ENCODE measurements around the gene DBF4. TPM values are rescaled to one million over a fixed set of nuclear protein-coding genes. Genes with fewer than 3 reads are reported as not detected.

The DBF4 gene
- total and polyA plus RNA-seq, 9 of the 15 experiments (the other 6 are each of a cell fraction or from before 2014, with no cell fraction given): 37.8 to 145 (median 104) TPM

DNA sequence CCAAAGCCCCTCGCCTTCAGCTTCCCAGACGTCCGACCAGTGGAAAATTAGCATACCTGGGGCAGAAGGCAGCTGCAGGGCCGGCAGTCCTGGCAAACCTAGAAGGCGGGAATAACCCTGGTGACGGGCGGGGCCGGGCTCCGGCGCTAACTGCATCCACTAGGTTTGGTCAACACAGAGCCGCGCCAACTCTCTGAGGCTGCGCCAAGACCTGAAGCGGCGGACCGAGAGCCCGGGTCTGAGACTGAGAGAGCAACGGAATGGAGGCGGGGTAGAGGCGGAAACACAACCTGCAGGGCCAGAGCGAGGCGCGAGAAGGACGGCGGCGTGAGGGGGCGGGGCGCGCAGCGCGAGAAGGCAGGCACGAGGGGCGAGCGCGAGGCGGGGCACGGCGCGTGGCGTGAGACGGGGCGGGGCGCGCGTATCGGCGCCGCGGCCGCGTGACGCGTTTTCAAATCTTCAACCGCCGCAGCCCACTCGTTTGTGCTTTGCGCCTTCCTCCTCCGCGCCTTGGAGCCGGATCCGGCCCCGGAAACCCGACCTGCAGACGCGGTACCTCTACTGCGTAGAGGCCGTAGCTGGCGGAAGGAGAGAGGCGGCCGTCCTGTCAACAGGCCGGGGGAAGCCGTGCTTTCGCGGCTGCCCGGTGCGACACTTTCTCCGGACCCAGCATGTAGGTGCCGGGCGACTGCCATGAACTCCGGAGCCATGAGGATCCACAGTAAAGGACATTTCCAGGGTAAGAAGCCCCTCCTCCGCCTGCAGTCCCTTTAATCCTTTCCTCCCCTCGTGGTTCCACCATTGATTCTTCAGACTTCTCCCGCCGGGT, at the start of gene DBF4, which contains the start of gene SLC25A40 (continued):
- TF ChIP-seq, protein P1, sequence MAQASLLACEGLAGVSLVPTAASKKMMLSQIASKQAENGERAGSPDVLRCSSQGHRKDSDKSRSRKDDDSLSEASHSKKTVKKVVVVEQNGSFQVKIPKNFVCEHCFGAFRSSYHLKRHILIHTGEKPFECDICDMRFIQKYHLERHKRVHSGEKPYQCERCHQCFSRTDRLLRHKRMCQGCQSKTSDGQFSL (CRISPR knock-in tag; IDR thresholded peaks at IDR 0.05): no peak
- TF ChIP-seq, protein P1 (tag; IDR thresholded peaks at IDR 0.05): no peak
- TF ChIP-seq, protein P2, sequence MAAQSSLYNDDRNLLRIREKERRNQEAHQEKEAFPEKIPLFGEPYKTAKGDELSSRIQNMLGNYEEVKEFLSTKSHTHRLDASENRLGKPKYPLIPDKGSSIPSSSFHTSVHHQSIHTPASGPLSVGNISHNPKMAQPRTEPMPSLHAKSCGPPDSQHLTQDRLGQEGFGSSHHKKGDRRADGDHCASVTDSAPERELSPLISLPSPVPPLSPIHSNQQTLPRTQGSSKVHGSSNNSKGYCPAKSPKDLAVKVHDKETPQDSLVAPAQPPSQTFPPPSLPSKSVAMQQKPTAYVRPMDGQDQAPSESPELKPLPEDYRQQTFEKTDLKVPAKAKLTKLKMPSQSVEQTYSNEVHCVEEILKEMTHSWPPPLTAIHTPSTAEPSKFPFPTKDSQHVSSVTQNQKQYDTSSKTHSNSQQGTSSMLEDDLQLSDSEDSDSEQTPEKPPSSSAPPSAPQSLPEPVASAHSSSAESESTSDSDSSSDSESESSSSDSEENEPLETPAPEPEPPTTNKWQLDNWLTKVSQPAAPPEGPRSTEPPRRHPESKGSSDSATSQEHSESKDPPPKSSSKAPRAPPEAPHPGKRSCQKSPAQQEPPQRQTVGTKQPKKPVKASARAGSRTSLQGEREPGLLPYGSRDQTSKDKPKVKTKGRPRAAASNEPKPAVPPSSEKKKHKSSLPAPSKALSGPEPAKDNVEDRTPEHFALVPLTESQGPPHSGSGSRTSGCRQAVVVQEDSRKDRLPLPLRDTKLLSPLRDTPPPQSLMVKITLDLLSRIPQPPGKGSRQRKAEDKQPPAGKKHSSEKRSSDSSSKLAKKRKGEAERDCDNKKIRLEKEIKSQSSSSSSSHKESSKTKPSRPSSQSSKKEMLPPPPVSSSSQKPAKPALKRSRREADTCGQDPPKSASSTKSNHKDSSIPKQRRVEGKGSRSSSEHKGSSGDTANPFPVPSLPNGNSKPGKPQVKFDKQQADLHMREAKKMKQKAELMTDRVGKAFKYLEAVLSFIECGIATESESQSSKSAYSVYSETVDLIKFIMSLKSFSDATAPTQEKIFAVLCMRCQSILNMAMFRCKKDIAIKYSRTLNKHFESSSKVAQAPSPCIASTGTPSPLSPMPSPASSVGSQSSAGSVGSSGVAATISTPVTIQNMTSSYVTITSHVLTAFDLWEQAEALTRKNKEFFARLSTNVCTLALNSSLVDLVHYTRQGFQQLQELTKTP (IDR thresholded peaks at IDR 0.05; ENCODE audit: low read depth in 1 of 2, partially characterized antibody in 2 of 2): peak; percentile 11 to 13
- TF ChIP-seq SRSF3 (IDR thresholded peaks at IDR 0.05; ENCODE audit: insufficient read depth, low read length) (no peak), HNRNPUL1 (IDR thresholded peaks at IDR 0.05; ENCODE audit: low read length) (no peak), ZNF274 (IDR thresholded peaks at IDR 0.05; ENCODE audit: borderline replicate concordance, low read depth, low read length) (no peak), POLR2H (tag; IDR thresholded peaks at IDR 0.05; ENCODE audit: low read depth) (peak; percentile 71), ZNF431 (CRISPR knock-in tag; IDR thresholded peaks at IDR 0.05) (peak; percentile 81), POLR2G (IDR thresholded peaks at IDR 0.05; ENCODE audit: low read depth, low read length) (peak; percentile 94), DMBX1 (CRISPR knock-in tag; IDR thresholded peaks at IDR 0.05; ENCODE audit: borderline replicate concordance) (peak; percentile 32; the same call in 1 of the 2 replicates), ESRRA (IDR thresholded peaks at IDR 0.05; ENCODE audit: borderline replicate concordance, low read depth) (peak; percentile 30; the same call in 1 of the 2 replicates), HNRNPL (IDR thresholded peaks at IDR 0.05; ENCODE audit: low read depth, low read length) (peak; percentile 64; the same call in 1 of the 2 replicates), U2AF1 (optimal IDR thresholded peaks at IDR 0.05; ENCODE audit: low read depth, low read length) (peak; percentile 14), U2AF2 (optimal IDR thresholded peaks at IDR 0.05; ENCODE audit: low read depth, low read length) (no peak)
- TF ChIP-seq, protein P3, sequence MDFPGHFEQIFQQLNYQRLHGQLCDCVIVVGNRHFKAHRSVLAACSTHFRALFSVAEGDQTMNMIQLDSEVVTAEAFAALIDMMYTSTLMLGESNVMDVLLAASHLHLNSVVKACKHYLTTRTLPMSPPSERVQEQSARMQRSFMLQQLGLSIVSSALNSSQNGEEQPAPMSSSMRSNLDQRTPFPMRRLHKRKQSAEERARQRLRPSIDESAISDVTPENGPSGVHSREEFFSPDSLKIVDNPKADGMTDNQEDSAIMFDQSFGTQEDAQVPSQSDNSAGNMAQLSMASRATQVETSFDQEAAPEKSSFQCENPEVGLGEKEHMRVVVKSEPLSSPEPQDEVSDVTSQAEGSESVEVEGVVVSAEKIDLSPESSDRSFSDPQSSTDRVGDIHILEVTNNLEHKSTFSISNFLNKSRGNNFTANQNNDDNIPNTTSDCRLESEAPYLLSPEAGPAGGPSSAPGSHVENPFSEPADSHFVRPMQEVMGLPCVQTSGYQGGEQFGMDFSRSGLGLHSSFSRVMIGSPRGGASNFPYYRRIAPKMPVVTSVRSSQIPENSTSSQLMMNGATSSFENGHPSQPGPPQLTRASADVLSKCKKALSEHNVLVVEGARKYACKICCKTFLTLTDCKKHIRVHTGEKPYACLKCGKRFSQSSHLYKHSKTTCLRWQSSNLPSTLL (IDR thresholded peaks at IDR 0.05): no peak
- TF ChIP-seq, protein P4, sequence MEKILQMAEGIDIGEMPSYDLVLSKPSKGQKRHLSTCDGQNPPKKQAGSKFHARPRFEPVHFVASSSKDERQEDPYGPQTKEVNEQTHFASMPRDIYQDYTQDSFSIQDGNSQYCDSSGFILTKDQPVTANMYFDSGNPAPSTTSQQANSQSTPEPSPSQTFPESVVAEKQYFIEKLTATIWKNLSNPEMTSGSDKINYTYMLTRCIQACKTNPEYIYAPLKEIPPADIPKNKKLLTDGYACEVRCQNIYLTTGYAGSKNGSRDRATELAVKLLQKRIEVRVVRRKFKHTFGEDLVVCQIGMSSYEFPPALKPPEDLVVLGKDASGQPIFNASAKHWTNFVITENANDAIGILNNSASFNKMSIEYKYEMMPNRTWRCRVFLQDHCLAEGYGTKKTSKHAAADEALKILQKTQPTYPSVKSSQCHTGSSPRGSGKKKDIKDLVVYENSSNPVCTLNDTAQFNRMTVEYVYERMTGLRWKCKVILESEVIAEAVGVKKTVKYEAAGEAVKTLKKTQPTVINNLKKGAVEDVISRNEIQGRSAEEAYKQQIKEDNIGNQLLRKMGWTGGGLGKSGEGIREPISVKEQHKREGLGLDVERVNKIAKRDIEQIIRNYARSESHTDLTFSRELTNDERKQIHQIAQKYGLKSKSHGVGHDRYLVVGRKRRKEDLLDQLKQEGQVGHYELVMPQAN (IDR thresholded peaks at IDR 0.05; ENCODE audit: borderline replicate concordance): peak; percentile 64

Data from K562 (cell line).